Measurements from ENCODE around the gene GLUL.
A peak's percentile ranks its signal among the peaks of the same experiment; 100 is the strongest.

GLUL gene

DNA sequence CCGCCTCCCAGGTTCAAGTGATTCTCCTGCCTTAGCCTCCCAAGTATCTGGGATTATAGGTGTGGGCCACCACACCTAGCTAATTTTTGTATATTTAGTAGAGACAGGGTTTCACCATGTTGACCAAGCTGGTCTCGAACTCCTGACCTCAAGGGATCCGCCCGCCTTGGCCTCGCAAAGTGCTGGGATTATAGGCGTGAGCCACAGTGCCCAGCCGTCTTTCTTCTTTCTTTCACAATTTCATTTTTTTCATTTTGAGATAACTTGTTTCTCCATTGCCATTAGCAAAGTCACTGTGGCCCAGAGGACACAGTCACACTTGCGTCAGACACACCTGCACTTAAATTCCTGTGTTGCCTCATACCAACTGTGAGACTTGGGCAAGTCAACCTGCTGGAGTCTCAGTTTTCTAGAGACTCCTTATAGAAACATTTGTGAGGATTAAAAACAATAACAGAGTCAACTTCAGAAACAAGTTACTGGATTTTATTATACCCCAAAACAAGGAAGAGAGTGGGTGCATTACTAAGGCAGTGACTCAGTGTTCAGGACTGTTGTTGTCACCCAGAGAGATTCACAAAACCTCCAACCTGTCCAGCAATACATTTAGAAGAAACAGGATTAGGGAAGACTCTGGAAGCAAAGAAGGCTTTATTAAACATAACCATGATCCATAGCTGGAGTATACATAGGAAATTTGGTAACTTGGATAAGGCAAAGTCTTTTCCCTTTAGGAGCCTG lies 6.2 kb upstream of the GLUL start:
- no peak for DNase-seq (ENCODE audit: low read depth)
- TF ChIP-seq, protein P1, sequence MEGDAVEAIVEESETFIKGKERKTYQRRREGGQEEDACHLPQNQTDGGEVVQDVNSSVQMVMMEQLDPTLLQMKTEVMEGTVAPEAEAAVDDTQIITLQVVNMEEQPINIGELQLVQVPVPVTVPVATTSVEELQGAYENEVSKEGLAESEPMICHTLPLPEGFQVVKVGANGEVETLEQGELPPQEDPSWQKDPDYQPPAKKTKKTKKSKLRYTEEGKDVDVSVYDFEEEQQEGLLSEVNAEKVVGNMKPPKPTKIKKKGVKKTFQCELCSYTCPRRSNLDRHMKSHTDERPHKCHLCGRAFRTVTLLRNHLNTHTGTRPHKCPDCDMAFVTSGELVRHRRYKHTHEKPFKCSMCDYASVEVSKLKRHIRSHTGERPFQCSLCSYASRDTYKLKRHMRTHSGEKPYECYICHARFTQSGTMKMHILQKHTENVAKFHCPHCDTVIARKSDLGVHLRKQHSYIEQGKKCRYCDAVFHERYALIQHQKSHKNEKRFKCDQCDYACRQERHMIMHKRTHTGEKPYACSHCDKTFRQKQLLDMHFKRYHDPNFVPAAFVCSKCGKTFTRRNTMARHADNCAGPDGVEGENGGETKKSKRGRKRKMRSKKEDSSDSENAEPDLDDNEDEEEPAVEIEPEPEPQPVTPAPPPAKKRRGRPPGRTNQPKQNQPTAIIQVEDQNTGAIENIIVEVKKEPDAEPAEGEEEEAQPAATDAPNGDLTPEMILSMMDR (IDR thresholded peaks at IDR 0.05; ENCODE audit: low read length, missing control alignments): no peak
- no peak overlapping the region for H3K4me3 ChIP-seq (replicated peaks; ENCODE audit: low read depth, low read length)

DNA sequence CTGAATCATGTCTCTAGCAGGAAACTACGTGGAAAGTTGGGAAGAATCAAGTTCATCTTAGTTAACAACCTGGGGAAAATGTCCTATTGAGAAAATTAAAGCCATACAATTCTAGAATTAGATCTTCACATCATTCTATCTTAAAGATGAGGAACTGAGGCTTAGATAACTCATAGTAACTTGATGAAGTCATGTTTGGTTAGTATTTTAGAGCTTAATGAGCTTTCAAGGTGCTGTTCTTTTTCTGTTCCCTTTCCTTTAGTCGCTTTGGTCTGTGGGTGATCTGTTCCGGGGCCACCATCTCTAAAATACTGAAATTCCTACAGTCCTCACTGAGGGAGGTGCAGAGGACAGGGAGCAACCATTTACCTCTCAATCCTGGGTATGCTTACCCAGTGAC lies 4.3 kb upstream of the GLUL start:
- DNase-seq (ENCODE audit: low read depth): no peak
- TF ChIP-seq, protein P1 (IDR thresholded peaks at IDR 0.05; ENCODE audit: low read length, missing control alignments): no peak
- no peak overlapping the region for H3K4me3 ChIP-seq (replicated peaks; ENCODE audit: low read depth, low read length)

DNA sequence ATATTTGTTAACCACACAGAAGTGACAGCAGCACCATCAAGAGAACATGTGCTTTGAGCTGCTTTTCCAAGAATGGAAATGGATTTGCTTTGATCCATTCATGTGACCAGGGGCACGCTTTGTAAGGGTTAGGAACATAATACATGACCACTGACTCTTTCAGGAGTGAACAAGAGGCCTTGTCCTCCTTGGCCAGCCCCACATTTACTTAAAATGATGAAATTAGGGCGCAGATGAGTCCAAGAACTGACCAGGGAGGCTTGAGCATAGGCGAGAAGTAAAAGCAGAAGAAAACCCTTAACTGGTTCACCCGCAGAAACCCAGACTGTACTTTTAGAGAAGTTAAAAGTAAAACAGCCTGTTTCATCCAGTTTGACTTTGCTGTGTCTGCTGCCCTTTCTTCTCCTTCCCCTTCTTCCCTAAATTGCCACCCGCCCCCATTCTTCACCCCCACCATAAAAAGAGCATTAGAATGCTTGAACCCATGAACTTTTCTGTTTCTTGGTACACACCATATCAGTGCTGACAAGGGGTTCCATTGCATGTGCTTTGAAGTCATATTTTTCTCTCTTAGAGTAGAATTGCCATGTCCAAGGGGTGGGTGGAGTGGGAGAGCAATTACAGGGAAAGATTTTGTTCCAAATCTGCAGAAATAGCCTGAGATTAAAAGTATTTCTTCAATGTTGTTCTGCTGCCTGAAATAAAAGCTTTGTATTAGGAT lies 2.6 kb upstream of the GLUL start:
- TF ChIP-seq, protein P1 (IDR thresholded peaks at IDR 0.05; ENCODE audit: low read length, missing control alignments): no peak
- no peak overlapping the region for H3K4me3 ChIP-seq (replicated peaks; ENCODE audit: low read depth, low read length)

DNA sequence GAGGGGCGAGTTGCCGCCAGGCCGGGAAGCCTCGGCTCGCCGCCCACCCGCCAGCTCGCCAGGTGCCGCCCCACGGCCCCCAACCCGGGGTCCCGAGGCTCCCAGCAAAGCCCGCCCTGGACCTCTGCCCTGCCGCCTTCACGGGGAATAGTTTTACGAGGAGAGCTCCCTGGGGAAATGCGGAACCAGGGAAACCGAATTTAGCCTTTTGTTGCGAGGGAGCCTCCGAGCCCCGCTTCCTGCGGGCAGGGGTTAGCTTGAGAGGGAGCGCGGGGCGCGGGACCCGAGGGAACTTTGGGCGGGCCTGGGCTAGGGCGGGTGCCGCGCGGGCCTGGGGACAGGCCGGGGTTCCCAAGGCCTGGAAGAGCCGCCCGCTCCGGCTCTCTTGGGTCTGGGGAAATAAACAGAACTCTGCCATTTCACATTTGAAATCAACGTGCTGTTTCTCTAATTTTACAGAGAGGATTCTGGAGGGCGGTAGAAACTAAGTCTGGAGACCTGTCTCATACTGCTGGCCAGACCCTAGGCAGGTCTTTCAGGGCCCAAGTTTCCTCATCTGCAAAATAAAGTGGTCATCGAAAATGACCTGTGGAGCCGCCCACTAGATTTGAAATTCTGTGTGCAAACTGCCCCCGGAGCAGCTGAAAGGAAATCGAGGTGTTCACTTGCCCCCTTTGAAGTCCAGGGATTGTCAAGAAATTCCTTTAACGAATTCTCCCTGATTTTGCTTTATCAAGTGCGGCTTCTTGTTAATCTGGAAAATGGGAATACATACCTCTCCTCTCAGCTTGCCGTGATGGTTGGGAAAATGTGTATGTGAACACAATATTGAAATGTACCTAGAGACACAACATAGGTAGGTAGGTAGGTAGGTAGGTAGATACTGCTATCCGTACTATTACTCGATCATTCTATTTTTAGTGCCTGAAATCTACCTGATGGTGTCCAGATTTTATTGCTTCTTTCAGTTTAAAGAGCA lies 749 bp upstream of the GLUL start:
- peak overlapping the region; percentile 89 for H3K4me3 ChIP-seq (replicated peaks; ENCODE audit: low read depth, low read length)
- TF ChIP-seq, protein P1 (IDR thresholded peaks at IDR 0.05; ENCODE audit: low read length, missing control alignments): no peak
- peak; percentile 58 for DNase-seq (ENCODE audit: low read depth)

More for the DNA sequence above, 2.6 kb upstream of the GLUL start:
- no peak for DNase-seq (ENCODE audit: low read depth)

DNA sequence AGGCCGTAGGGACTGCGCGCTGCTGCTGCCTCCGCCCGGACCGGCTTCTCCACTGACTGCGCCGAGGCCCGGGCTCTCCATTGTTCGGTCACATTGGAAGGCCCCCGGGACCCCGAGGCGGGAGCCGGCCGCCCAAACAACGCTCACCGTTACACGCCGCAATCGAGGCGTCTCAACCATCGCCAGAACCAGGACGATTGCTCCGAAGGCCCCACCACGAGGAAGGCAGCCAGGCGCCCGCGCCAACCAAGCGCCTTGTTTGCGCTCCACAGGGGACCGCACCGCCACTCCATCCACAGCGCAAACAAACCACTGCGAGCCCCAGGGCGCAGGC lies 595 bp downstream of the GLUL start:
- TF ChIP-seq, protein P1 (IDR thresholded peaks at IDR 0.05; ENCODE audit: low read length, missing control alignments): no peak
- no peak for DNase-seq (ENCODE audit: low read depth)
- H3K4me3 ChIP-seq (replicated peaks; ENCODE audit: low read depth, low read length): peak overlapping the region; percentile 89

DNA sequence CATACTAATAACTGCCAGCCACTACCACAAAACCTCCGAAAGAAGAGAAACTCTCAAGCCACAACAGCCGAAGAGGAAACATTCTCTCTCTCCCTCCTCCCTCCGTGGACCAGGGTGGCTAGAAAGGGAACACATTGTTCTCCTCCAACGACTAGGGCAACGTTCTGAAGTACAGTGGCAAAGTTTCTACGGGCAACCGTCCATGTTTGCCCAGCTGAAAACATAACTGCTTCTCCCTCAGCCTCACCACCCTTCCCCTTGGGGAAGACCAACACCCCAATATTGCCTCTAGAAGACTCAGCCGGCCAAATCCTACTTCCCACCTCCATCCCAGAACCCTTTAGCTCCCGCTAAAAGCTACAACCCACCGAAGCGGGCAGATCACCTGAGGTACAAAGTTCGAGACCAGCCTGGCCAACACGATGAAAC lies 2.0 kb downstream of the GLUL start:
- TF ChIP-seq, protein P1 (IDR thresholded peaks at IDR 0.05; ENCODE audit: low read length, missing control alignments): no peak
- H3K4me3 ChIP-seq (replicated peaks; ENCODE audit: low read depth, low read length): peak overlapping the region; percentile 89
- DNase-seq (ENCODE audit: low read depth): no peak

Measured in fibroblast of pulmonary artery (primary cell).